Inflammatory macrophage (primary cell): Measurements from ENCODE around the gene PLEKHA4.
A peak's percentile ranks its signal among the peaks of the same experiment; 100 is the strongest.
"Not testable (repeated sequence)": the region's sequence is repeated elsewhere in the genome, so short reads cannot be mapped to it uniquely, and the experiment has no call there.

Source experiments
- DNase-seq, 2 donors: peaks; one replicate each; pipeline ENCODE4 v3.0.0-alpha.2; 2020 to 2022

The PLEKHA4 gene

GRCh38 chr19:48796298-48797083 is 71.9 kb downstream of the PLEKHA4 start:
- DNase-seq: no peak

GRCh38 chr19:48795685-48796070 is 72.7 kb downstream of the PLEKHA4 start:
- DNase-seq: no peak

GRCh38 chr19:48795055-48795684 is 73.2 kb downstream of the PLEKHA4 start:
- peak; percentile 94 to 95 for DNase-seq

- no peak for DNase-seq
These were observed 74.1 kb downstream of the PLEKHA4 start for GRCh38 chr19:48794291-48794690.

- no peak for DNase-seq
These were observed 75.1 kb downstream of the PLEKHA4 start for GRCh38 chr19:48793271-48793670.

- DNase-seq: not testable (repeated sequence)
These were observed 81.1 kb downstream of the PLEKHA4 start for GRCh38 chr19:48787331-48787730.
